SH-SY5Y (cell line): ENCODE results near the gene AADAT.

ENCODE experiments used
- GATA2 ChIP-seq: IDR thresholded peaks from 2 replicates; pipeline ENCODE4 v1.6.1; 2011; ENCODE audit warnings: mild to moderate bottlenecking, low read depth, low read length
- GATA3 ChIP-seq: IDR thresholded peaks from 2 replicates; pipeline ENCODE4 v1.6.1; 2011; ENCODE audit warnings: low read depth, mild to moderate bottlenecking, low read length, moderate library complexity

GRCh38 chr4:170097681-170098080 is 7.9 kb upstream of the AADAT start:
- TF ChIP-seq GATA3 (no peak), GATA2 (no peak)
